NCI-H1092 treated with DMSO at 0.1 percent for 48 hours (cell line): ENCODE results near the gene CHN1.

Experiments used
- DNase-seq: peaks from one replicate; lab custom pipeline; 2025; lab: John Stamatoyannopoulos, UW

CHN1 gene

GRCh38 chr2:175010848-175011254, 5.7 kb upstream of the CHN1 start:
- peak; percentile 94 for DNase-seq

- DNase-seq: no peak
Observed at GRCh38 chr2:175009917-175010621, 4.9 kb upstream of the CHN1 start.

- DNase-seq: no peak
Observed at GRCh38 chr2:175008801-175009495, 3.8 kb upstream of the CHN1 start.

DNA sequence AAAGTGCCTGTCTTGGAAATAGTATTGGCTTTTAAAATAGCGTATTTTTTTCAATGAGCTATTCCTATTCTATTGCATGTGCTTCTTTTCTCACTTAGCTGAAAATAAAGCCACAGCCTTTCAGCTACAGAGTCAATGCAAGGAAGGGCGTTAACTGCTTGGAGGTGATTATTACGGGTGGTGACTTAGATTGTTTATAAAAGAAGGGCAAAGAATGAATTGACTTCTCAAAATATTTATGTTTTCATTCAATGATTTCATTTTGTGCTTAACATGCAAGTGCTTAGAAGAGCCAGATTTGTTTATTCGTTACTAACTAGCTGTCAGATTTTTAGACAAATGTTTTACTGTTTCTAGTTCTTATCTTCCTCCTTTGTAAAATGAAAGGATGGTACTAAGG, 2.8 kb upstream of the CHN1 start:
- DNase-seq: no peak

- no peak for DNase-seq
Observed at GRCh38 chr2:175007510-175007909, 2.3 kb upstream of the CHN1 start.

- DNase-seq: no peak
Observed at GRCh38 chr2:175006281-175006680, 1.1 kb upstream of the CHN1 start.

GRCh38 chr2:175005733-175006264, 618 bp upstream of the CHN1 start:
- DNase-seq: no peak

- no peak for DNase-seq
Observed at GRCh38 chr2:175004730-175004979, 526 bp downstream of the CHN1 start.

GRCh38 chr2:175003875-175004729, 1.1 kb downstream of the CHN1 start:
- DNase-seq: peak; percentile 30

DNA sequence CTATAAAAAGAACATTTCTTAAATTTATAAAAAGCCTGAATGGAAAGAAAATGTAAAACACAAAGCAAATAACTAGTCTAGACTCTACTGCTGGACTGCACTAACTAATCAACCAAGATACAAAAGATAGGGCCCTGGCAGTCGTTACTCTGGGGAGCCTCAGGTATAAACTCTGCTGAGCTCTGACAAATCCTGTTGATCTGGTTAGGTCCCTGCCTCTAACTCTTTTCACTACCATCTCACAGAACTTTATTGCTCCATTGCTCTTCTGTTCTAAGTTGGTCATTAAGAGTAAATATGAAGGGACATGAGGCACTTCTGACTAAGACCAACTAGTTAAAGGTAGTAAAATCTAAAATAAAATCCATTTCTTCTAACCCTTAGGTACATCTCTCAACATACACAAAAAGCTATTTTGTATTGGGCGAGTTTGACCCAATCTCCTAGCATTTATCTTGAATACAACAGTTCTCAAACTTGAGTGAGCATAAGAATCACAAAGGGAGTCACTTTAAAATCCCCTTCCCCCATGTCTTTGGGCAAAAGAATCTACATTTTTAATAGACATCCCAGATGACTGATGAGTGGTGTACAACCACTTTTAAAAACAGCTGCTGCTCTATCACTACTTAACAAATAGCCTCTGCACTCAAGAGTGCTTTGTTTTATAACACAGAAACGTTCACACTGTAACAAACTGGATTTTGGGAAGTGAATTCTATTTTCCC, 2.5 kb downstream of the CHN1 start:
- DNase-seq: peak; percentile 2

DNA sequence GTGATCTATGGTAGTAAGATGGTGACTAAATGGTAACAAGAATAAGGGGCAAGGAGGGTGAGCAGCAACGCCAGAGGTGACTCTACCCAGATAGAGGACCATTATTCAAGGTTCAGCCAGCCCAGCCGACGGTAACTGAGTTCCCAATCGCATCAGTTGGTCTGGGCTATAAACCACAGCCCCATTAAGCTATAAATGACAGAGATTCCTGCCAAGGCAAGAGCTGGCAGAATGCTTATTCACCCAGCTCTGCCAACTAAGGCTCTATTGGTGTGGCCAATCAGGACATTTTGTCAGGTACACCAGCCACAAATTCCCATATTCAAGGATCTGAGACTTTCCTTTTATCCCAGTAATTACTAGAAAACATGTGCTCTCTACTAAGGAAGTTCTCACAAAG, 3.6 kb downstream of the CHN1 start:
- DNase-seq: peak; percentile 21

GRCh38 chr2:174997110-174997509, 8.1 kb downstream of the CHN1 start:
- no peak for DNase-seq

- DNase-seq: no peak
Observed at GRCh38 chr2:174996622-174997021, 8.6 kb downstream of the CHN1 start.

DNA sequence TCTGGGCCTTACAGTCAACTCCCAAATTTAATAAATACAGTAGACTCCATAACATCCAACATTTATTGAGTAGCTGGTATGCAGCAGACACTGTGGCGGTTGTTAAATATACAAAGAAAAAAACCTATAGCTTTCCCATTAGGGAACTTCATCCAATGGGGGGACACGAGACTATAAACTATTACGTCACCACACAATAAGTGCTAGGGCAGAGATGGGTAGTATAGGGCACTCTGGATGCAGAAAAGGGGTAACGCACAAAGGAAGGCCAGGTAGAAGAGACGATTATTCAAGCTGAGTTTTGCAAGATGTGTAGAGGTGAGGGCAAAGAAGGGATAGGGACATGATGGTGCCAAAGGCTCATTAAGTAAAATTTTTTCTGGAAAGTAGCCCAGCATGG, 10.8 kb downstream of the CHN1 start:
- no peak for DNase-seq

GRCh38 chr2:174992886-174993285, 12.3 kb downstream of the CHN1 start:
- no peak for DNase-seq

GRCh38 chr2:174985614-174986013, 19.6 kb downstream of the CHN1 start:
- no peak for DNase-seq

GRCh38 chr2:174984561-174984960, 20.6 kb downstream of the CHN1 start:
- DNase-seq: no peak

DNA sequence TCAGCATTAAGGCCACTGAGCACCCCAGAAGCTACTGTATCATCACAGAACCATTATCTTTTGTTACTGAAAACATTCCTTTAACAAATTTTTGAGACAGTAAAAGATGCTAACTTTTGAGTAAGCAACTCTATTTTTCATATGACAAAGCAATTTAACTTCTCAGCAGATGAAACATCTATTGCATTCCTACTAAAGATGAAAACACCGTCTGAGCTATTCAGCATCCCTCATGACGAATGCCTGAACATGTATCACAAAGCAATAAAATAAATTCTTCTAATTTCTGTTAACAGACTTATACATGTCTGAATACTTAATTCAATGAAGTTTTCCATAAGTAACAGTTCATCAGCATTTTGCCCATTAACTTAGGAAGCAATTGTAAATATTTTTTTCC, 23.9 kb downstream of the CHN1 start:
- DNase-seq: no peak

DNA sequence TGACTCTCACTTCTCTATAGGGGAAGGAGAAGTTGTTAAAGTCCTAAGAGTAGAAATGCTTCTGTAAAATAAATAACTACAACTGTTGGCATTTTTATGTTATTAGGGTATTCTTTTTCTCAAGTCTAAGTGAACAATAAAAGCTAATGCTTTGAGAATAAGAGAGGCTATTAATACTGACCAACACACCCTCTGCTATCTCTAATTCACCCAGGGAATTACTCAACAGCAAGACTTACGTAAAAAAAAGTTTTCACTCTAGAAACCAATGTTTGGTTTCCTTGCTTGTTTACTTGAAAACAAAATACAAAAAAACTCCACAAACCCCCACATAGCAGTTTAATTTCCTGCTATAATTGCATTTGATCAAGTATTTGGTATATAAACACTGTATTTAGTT, 25.2 kb downstream of the CHN1 start:
- no peak for DNase-seq

DNA sequence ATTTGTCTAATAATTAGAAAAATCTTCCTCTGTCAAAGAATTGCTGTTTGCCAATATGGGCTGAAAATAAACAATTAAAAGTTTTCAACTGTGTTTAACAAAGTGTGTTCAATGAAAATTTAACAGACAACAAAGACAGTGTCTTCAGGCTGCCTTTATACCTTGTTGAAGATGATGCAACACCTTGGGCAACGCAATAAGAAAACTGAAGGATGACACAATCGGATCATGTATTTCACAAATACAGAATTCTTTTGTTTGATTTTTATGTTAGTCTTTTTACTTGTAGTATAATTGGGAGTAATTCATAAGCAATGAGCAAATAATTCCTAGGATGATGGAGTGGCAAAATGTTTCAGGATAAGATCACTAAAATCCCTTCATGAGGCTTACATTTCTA, 27.8 kb downstream of the CHN1 start:
- no peak for DNase-seq

DNA sequence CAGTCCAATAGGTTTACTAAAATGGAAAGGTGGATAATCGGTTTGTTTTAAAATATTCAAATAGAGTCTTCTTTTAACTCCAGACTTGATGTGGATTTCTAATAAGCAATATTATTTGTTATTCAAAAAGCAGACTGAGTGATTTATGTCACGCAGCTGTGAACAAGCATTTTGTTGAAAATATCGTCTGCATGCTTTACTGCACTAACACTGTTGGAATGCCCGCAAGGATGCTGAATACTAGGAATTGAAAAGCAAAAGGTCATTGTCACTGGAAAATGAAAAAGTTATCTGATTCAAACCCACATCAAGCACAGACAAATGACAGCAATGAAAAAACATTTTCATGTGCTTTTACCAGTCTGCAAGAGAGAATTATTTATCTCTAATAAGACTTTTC, 31.1 kb downstream of the CHN1 start:
- no peak for DNase-seq

GRCh38 chr2:174972924-174973323, 32.3 kb downstream of the CHN1 start:
- no peak for DNase-seq
